H7 (cell line): ENCODE measurements around the gene SAV1. TPM values are rescaled to one million over a fixed set of nuclear protein-coding genes. Genes with fewer than 3 reads are reported as not detected.
A peak's percentile ranks its signal among the peaks of the same experiment; 100 is the strongest.
"Not testable (repeated sequence)": the region's sequence is repeated elsewhere in the genome, so short reads cannot be mapped to it uniquely, and the experiment has no call there.

Experiments used
- DNase-seq: peaks from one replicate; pipeline ENCODE4 v3.0.0; 2012
- H3K27me3 ChIP-seq: 2 replicates; pipeline ENCODE4 v1.6.0; 2011; ENCODE audit warnings: mild to moderate bottlenecking, low read length; ENCODE audit not compliant: control insufficient read depth, insufficient read depth
- H3K36me3 ChIP-seq: replicated peaks from 2 replicates; pipeline ENCODE4 v1.5.1; 2011; ENCODE audit warnings: low read length; ENCODE audit not compliant: control insufficient read depth, insufficient read depth
- H3K4me3 ChIP-seq: 2 replicates; pipeline ENCODE4 v1.5.1; 2011; ENCODE audit warnings: low read depth, mild to moderate bottlenecking, control low read depth, low read length, moderate library complexity; ENCODE audit not compliant: insufficient read depth
- total RNA-seq: library from RNA; depleted of rRNA; stranded (reverse); fragments of >200 nt; shearing (Covaris generic); gene quantifications from 2 replicates; pipeline ENCODE4 v1.2.3, GENCODE V29; 2014

SAV1 gene
- total RNA-seq, 1 experiment from 2014 or later = 28.4 TPM

DNA sequence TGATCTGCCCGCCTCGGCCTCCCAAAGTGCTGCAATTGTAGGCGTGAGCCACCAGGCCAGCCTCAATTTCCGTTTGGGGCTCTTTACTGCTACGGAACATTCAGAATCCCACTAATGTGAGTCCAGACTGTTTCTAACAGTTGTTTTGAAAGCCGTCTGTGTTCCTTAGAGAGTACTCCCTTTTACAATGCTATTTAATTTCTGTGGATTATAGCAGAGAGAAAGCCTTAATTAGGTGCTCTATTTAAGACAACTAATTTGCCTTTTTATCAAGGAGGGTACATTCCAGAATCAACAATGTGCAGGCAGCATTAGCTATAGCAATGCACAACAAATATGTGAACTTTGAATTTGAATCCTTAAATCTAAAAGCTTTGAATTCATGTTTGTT lies 2.8 kb upstream of the SAV1 start:
- no peak for DNase-seq
- no peaks in the 10 kb centered on the region for H3K27me3 ChIP-seq
- no peaks in the 10 kb centered on the region for H3K36me3 ChIP-seq
- H3K4me3 ChIP-seq = no peak overlapping the region

DNA sequence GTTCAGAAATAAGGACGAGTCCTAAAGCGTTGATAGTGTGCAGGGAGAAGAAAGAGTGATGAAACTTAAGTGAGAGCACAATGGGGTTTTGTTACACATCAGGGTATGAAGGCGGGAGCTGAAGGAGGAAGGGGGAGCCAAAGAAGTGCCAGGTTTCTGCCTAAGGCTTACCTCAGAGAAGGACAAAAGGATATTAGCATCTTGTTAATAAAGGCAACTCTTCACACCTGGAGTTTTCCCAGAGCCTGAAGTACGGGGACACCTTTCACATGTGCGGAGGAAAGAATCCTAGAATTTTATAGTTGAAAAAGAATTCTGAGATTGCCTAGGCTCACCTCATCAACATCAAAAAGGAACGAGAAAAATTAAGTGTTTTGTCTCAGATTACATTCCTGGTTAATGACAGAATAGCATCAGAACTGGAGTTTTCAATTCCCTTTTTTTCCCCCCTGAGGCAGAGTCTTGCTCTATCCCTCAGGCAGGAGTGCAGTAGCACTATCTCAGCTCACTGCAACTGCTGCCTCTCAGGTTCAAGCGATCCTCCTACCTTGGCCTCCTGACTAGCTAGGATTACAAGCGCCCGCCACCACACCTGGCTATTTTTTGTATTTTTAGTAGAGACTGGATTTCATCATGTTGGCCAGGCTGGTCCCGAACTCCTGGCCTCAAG lies 2.2 kb upstream of the SAV1 start:
- DNase-seq = peak; percentile 46
- Histone ChIP-seq H3K4me3 (no peak overlapping the region), H3K36me3 (no peaks in the 10 kb centered on the region), H3K27me3 (no peaks in the 10 kb centered on the region)

DNA sequence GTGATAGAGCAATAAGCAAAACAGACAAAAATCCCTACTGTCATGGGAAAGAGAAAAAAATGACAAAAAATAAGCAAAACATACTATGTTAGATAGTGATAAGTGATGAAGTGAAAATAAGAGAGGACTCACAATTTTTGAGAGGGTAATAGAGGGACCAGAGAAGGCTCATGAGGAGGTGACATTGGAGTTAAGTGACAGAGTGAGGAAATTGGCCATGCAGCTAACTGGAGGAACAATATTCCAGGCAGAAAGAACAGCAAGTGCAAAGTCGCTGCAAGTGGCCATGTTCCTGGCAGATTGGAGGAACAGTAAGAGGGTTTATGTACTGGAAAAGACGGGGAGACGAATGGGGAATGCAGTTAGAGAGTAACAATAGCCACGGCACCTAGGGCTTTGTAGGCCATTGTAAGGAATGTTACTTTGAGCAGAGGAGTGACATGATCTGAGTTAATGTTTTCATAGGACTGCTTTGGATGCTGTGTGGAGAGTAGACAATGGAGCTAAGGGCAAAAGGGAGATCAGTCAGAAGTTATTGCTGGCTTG lies 1.4 kb upstream of the SAV1 start:
- H3K4me3 ChIP-seq = no peak overlapping the region
- H3K27me3 ChIP-seq = no peaks in the 10 kb centered on the region
- DNase-seq = no peak
- peaks cover 2% of the 10 kb centered on the region; the same call in 1 of the 2 replicates for H3K36me3 ChIP-seq

DNA sequence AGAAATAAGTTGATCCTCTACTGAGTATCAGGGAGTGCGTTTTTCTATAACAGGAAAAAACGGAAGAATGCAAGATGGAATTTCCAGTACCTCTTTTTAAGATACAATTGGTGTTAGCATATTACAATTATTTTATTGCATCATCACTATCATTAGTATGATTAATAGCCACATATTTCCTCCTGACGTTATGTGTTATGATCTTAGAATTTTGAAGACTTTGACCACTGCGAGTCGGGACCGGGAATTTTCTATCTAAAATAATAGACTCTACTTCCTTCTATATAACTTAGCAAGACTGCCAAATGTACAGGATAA lies 679 bp upstream of the SAV1 start:
- no peak for DNase-seq
- Histone ChIP-seq H3K27me3 (no peaks in the 10 kb centered on the region), H3K4me3 (peak overlapping the region; percentile 69), H3K36me3 (peaks cover 2% of the 10 kb centered on the region; the same call in 1 of the 2 replicates)

DNA sequence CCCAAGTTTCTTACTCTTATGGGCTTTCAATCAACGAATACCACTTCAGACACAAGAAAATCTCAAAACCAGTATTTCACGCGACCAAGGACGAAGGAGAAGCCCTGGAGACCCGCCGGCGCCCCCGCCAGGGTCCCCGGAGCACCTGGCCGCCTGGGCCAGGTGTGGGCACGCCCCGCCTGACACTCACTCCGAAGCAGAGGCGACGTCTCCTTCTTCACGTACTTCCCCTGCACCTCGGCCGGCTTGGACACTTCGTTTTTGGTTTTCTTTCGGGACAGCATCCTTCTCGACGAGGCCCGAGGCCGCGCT lies 466 bp downstream of the SAV1 start:
- Histone ChIP-seq H3K27me3 (no peaks in the 10 kb centered on the region), H3K4me3 (peak overlapping the region; percentile 69), H3K36me3 (peaks cover 2% of the 10 kb centered on the region; the same call in 1 of the 2 replicates)
- peak; percentile 73 for DNase-seq

DNA sequence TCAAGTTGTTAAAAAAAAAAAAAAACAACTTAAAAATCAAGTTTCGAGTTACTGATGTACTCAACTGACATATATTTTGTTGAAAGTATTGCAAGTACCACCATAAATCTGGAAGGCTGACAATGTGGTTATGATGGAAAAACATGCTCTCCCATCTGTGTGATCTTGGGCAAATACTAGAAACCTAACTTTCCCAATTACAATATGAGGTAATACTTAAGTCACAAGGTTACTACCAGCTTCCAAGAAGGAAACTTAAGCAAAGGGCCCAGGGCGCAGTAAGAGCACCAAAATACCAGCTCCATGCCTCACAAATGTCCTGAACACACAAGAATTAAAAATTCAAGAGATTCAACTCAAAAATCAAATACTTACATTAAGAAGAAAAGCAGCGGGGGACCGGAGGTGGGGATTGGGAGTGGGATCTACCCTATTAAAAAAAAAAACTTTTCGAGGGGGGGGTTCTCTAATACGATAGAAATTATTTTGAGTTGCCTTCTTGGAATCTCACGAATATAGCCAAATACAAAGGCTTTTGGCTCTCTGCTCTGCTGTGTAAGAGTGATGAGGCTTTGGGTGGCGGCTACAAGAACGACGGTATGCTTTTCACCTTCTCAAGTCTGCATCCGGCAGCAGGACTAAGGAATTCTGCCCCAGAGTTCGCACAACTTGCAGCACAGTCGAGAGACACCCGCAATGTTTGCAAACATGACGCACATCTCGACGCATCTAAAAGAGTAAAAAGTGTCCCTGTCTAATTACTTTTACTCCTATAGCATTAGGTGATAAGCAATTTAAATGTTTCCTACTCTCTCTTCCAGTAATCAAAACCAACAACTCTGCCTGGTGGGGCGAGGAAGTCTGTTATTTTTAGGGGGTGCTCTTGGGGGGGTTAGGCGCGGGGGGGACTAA lies 1.1 kb downstream of the SAV1 start:
- no peaks in the 10 kb centered on the region for H3K27me3 ChIP-seq
- peak overlapping the region; percentile 69 for H3K4me3 ChIP-seq
- peak; percentile 43 for DNase-seq
- peaks cover 3% of the 10 kb centered on the region; the same call in 1 of the 2 replicates for H3K36me3 ChIP-seq

DNA sequence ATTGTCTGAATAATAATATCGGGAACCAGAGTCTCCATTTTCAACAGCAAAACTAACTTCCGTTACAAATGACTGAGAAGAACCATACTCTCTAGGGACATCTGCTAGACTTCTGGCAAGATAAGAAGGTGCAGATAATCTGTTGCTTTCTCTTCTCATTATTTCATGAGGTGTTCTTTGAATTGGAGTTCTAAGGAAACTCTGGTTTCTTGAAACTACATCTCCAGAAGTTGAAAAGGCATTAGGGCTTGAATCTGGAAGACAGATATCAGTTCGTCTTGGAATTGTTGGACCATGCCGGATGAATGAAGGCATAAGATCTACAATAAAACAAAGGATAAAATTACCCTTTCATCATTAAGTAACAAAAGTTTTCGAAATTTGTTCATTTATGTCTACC lies 2.8 kb downstream of the SAV1 start:
- not testable (repeated sequence) for H3K4me3 ChIP-seq

DNA sequence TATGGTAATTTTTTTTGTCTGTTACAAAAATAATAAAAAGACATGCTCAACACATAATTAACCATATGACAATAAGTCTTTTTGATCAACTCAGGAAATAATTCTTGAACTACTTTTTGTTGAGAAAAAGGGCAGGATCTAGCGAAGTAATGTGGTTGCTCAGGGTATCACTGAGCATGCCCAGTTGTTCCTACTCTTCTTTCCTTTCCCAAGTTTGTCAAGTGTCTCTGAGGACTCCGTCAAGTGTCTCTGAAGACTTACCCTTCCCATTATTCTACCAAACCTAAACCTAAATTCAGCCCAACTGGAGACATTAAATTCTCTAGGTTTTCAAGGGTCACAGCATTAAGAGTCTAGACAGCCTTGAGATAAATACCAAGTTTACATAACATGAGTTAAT lies 3.5 kb downstream of the SAV1 start:
- H3K4me3 ChIP-seq, H3K36me3 ChIP-seq, DNase-seq, H3K27me3 ChIP-seq: not testable (repeated sequence)

More for the DNA sequence above, 2.8 kb downstream of the SAV1 start:
- not testable (repeated sequence) for H3K36me3 ChIP-seq, H3K27me3 ChIP-seq, DNase-seq

DNA sequence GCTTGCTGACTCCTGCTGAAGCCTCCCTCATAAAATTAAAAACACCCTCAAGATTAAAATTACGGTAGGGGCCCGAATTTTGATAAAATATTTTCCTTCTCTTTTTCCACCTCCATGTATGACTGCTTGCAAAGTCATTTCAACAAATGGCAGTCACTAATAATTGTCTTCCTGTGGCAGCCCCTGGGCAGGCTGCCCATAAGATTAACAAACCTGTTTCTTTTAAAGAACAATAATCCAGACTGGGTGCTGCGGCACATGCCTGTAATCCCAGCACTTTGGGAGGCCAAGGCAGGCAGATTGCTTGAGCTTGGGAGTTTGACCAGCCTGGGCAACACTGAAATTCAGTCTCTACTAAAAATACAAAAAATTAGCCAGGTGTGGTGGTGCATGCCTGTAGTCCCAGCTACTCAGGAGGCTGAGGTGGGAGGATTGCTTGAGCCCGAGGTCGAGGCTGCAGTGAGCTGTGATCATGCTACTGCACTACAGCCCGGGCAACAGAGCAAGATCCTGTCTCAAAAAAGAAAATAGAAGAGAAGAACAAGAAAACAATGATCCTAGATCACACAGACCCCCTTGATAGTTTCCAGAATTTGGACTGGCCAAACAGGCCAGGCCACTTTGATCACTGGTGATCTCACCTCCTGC lies 8.7 kb downstream of the SAV1 start:
- Histone ChIP-seq H3K36me3 (peaks cover 1% of the 10 kb centered on the region; the same call in 1 of the 2 replicates), H3K27me3 (no peaks in the 10 kb centered on the region), H3K4me3 (no peak overlapping the region)
- DNase-seq = no peak

DNA sequence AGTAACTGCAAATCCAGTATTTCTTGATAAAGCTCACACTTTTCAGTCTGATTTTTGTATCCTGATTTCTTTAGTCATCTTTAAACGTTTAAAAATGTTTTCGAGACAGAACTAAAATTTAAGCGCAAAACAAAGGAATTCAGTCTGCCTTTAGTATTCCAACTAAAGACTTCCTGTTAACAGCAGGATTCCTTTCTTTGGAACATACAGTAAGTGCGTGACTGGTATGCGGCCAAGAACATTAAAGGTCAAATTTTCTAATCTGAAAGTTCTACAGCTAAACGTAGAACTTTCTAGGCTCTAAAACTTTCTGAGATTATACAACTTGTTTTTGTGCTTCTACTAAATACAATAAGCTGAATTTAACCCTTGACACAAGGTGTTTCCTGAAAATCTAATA lies 9.9 kb downstream of the SAV1 start:
- no peaks in the 10 kb centered on the region for H3K27me3 ChIP-seq
- H3K36me3 ChIP-seq = peaks cover 1% of the 10 kb centered on the region; the same call in 1 of the 2 replicates
- DNase-seq = no peak
- H3K4me3 ChIP-seq = no peak overlapping the region

DNA sequence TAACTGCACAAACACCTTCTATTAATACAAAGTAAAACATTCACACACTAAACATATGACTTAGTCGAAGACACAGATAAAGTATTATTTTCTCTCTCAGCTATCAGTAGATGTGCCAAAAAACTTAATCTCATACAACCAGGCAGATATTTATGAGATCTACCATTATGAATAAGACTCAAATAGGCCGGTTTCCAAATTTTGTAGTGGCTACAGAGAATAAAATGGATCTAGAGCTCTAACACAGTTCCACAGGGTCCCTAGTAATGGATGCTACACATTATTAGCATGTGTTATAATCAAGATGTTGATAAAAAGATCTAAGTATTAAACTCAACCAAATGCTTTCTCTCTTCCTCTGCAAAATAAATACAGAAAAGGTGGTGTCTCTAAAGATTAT lies 10.4 kb downstream of the SAV1 start:
- H3K36me3 ChIP-seq = peaks cover 1% of the 10 kb centered on the region; the same call in 1 of the 2 replicates
- H3K27me3 ChIP-seq = no peaks in the 10 kb centered on the region
- DNase-seq = no peak
- no peak overlapping the region for H3K4me3 ChIP-seq

DNA sequence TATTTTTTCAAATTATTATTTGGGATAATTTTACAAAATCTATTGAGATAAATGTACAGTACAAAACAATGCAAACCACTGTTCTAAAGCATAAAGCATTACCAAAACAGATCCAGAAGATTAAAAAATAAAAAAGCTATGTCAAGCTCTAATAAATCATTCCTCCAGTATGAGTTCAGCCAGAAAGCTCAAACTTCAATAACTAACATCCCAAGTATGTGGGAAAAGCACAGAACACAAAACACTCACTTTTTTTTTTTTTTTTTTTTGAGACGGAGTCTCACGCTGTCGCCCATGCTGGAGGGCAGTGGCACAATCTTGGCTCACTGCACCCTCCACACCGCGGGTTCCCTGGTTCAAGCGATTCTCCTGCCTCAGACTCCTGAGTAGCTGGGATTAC lies 11.3 kb downstream of the SAV1 start:
- DNase-seq = no peak
- Histone ChIP-seq H3K4me3 (no peak overlapping the region), H3K27me3 (no peaks in the 10 kb centered on the region), H3K36me3 (no peaks in the 10 kb centered on the region; the same call in 1 of the 2 replicates)

DNA sequence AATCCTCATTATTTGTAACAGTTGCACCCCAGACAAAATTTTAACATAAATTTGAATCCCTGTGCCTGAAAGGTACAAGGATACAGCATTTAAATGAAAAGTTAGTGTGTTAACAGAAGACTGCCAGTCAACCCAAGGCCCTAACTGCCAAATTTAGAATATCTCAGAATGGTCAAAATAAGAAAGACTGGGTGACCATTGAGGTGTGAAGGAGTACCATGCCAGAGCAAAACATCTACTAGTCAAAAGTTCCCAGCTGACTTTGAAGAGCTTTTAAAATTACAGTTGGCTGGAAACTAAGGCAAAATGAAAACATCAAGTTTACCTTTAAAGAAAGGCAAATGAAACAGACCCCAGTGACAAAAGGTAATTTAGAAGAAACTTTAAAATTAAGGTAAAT lies 18.4 kb downstream of the SAV1 start:
- Histone ChIP-seq H3K27me3 (no peaks in the 10 kb centered on the region), H3K4me3 (no peak overlapping the region), H3K36me3 (peaks cover 2% of the 10 kb centered on the region)
- DNase-seq = no peak

DNA sequence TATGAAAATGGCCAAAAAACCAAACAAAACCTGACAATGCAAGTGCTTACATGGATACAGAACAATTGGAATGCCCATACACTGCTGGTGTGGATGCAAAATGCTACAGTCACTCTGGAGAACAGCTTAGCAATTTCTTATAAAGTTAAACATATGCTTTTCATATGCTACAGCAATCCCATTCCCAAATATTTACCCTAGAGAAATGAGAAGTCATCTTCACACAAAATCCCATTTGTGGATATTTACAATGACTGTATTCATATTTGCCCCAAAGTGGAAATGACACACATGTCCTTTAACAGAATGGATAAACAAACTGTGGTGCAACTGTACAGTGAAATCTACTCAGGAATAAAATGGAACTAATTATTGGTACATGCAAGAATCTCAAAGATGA lies 20.4 kb downstream of the SAV1 start:
- no peaks in the 10 kb centered on the region for H3K27me3 ChIP-seq
- DNase-seq = no peak

DNA sequence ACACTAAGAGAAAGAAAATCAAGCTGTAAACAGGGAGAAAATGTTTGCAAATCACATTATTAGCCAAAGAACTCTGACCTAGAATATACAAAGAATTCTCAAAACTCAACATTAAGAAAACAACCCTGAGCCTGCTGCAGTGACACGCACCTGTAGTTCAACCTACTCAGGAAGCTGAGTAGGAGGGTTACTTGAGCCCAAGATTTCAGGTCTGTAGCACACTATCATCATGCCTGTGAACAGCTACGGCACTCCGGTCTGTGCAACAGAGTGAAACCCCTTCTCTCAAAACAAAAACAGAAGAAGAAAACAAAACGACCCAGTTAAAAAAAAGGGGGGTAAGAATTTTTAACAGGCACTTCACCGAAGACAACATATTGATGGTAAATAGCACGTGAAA lies 20.8 kb downstream of the SAV1 start:
- H3K36me3 ChIP-seq = peaks cover 3% of the 10 kb centered on the region
- DNase-seq = no peak
- no peaks in the 10 kb centered on the region for H3K27me3 ChIP-seq
- no peak overlapping the region for H3K4me3 ChIP-seq

More for the DNA sequence above, 20.4 kb downstream of the SAV1 start:
- H3K36me3 ChIP-seq = peaks cover 3% of the 10 kb centered on the region
- H3K4me3 ChIP-seq = no peak overlapping the region
